GM21515 (cell line): ENCODE data around the gene PCDHGC4.
A peak's percentile ranks its signal among the peaks of the same experiment; 100 is the strongest.

Experiments used
- ATAC-seq: cut with Tn5 transposase; IDR thresholded peaks from one replicate; pipeline ENCODE4 v1.9.1; 2021; ENCODE audit not compliant: unreplicated experiment

The PCDHGC4 gene

GRCh38 chr5:141484641-141485311 lies at the start of gene PCDHGC4:
PCDHGC4 (plus strand) TSS chr5:141485030; CDS start chr5:141485174, 144 bp downstream.
- no peak for ATAC-seq

DNA sequence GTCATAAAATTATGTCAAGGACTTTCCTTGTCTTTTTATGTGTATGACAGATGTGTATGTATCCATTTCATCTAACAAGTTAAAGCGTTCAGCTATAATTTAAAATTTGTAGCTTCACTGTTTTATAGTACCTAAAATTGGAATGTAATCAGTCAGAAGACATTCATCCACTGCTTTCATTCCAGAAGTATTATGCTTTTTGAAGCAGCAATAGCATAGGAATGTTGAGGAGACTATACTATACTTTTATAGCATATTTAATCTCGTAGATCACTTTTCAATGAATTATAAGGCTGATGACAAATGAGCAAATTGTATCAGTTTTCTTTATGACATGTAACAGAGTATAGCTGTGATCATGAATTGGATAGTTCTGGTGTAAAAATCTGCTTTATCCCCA lies 47.6 kb upstream of the PCDHGC4 start:
- no peak for ATAC-seq

GRCh38 chr5:141439411-141440141 lies 45.3 kb upstream of the PCDHGC4 start:
- no peak for ATAC-seq

DNA sequence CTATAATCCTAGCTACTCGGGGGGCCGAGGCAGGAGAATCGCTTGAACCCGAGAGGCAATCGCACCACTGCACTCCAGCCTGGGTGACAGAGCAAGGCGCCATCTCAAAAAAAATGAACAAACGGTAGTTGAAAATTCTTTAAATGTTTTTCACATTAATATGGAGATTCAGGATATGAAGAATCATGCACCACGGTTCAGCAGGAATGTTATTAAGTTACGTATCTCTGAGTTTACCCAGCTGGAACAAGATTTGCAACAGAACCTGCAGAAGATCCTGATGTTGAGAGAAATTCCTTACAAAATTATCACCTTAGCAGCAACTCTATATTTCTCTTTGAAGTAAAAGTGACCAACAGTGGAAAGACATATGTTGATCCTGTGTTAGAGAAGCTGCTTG lies 44.5 kb upstream of the PCDHGC4 start:
- no peak for ATAC-seq

DNA sequence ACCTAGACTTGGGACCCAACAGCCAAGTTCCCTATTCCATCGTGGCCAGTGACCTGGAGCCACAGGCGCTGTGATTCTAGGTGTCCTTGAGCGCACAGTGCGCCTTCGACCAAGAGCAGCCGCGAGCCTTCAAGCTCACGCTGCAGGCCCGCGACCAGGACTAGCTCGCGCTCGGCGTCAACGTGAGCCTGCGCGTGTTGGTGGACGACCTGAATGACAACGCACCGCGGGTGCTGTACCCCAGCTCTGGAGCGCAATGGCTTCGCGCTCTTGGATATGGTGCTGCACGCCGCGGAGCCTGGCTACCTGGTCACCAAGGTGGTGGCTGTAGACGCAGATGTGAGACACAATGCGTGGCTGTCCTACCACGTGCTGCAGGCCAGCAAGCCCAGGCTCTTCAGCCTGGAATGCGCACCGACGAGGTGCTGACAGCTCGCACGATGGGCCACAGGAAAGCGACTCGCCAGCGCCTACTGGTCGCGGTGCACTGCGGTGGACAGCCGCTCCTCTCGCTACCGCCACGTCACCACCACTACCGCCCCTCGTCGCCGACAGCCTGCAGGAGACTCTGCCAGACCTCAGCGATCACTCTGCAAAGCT lies 43.2 kb upstream of the PCDHGC4 start:
- no peak for ATAC-seq

DNA sequence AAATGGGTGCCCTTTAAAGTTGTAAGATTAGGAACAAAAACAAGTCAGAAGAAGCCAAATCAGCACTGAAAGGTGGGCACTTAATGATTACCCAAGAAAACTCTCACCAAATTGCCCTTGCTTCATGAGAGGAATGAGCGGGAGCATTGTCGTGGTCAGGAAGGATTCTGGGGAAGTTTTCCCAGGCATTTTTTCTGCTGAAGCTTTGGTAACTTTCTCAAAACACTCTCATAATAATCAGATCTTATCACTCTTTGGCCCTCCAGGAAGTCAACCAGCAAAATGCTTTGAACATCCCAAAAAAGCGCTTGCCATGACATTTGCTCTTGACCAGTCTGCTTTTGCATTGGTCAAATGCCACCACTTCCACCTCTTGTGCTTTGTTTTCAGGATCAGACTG lies 19.5 kb upstream of the PCDHGC4 start:
- no peak for ATAC-seq

DNA sequence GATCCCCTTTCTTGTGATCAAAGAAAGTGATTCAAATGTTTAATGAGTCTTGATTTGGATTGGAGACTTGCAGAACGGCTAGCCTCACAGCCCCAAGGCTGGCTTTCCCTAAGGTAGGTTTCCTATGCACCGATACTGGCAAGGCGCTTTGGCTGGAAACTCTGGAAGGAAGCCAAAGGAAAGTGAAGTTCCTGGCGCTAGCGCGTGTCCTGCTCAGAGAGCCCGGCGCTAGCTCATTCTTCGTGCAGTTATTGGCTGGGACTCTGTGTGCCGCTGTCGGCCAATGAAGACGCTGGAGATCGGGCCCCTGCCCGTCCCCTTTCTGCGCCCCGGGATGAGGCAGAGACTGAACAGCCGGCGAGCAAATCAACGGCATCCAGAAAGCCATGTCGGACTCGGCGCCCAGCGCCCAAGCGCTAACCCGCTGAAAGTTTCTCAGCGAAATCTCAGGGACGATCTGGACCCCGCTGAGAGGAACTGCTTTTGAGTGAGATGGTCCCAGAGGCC lies 9.2 kb upstream of the PCDHGC4 start, which contains the start of gene PCDHGC3:
Gene PCDHGC3 (plus strand): TSS at position 342 of the 507 bp plus-strand sequence. CDS start 151 bp downstream, at position 493.
- ATAC-seq, result peak; percentile 97

DNA sequence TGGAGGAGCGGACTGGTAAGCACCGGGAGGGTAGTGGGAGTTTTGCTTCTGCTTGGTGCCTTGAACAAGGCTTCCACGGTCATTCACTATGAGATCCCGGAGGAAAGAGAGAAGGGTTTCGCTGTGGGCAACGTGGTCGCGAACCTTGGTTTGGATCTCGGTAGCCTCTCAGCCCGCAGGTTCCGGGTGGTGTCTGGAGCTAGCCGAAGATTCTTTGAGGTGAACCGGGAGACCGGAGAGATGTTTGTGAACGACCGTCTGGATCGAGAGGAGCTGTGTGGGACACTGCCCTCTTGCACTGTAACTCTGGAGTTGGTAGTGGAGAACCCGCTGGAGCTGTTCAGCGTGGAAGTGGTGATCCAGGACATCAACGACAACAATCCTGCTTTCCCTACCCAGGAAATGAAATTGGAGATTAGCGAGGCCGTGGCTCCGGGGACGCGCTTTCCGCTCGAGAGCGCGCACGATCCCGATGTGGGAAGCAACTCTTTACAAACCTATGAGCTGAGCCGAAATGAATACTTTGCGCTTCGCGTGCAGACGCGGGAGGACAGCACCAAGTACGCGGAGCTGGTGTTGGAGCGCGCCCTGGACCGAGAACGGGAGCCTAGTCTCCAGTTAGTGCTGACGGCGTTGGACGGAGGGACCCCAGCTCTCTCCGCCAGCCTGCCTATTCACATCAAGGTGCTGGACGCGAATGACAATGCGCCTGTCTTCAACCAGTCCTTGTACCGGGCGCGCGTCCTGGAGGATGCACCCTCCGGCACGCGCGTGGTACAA lies 8.5 kb upstream of the PCDHGC4 start:
- ATAC-seq, result peak; percentile 28

DNA sequence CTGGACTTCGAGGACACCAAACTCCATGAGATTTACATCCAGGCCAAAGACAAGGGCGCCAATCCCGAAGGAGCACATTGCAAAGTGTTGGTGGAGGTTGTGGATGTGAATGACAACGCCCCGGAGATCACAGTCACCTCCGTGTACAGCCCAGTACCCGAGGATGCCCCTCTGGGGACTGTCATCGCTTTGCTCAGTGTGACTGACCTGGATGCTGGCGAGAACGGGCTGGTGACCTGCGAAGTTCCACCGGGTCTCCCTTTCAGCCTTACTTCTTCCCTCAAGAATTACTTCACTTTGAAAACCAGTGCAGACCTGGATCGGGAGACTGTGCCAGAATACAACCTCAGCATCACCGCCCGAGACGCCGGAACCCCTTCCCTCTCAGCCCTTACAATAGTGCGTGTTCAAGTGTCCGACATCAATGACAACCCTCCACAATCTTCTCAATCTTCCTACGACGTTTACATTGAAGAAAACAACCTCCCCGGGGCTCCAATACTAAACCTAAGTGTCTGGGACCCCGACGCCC lies 7.7 kb upstream of the PCDHGC4 start:
- ATAC-seq, result no peak

GRCh38 chr5:141477815-141478214 lies 7.0 kb upstream of the PCDHGC4 start:
- no peak for ATAC-seq

- no peak for ATAC-seq
These were observed 6.4 kb upstream of the PCDHGC4 start for GRCh38 chr5:141478321-141478945.

DNA sequence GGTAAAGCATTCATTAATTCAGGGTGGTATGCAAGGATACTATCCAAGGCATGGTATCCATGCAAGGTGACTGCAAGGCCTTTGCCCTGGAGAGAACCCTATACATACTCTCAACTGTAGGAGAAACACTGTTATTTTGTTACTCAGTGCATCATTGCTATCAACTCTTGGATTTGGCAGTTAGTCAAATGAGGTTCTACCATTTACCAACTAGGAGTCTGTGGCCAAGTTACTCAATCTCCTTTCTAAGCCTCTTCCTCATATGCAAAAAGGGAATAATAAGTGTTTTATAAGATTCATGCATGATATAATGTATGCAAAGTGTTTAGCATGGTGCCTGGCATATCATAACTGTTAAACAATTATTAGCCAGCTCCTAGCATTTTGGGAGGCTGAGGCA lies 5.1 kb upstream of the PCDHGC4 start:
- ATAC-seq, result no peak

- no peak for ATAC-seq
These were observed 928 bp upstream of the PCDHGC4 start for GRCh38 chr5:141483902-141484301.

DNA sequence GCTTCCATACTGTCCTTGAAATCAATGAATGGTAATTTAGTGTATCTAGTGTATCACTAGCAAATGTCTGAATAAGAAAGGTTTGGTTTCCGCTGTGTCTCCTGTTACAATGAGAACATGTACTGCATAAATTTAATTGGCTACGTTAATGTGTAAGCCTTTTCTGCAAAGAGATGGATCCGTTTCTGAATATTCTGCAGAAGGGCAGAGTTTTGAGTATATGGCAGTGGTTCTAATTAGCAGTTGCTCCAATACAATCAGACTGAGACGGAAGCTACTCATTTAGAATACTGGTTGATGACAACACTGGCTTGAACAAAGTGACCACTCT lies 555 bp upstream of the PCDHGC4 start:
- ATAC-seq, result no peak

GRCh38 chr5:141485321-141486055 lies 658 bp downstream of the PCDHGC4 start:
- no peak for ATAC-seq

DNA sequence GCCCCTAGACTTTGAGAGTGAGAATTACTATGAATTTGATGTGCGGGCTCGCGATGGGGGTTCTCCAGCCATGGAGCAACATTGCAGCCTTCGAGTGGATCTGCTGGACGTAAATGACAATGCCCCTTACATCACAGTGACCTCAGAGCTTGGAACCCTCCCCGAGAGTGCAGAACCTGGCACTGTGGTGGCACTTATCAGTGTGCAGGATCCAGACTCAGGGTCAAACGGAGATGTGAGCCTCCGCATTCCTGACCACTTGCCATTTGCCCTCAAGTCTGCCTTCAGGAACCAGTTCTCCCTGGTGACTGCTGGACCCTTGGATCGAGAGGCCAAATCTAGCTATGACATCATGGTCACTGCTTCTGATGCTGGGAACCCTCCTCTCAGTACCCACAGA lies 1.3 kb downstream of the PCDHGC4 start:
- no peak for ATAC-seq

DNA sequence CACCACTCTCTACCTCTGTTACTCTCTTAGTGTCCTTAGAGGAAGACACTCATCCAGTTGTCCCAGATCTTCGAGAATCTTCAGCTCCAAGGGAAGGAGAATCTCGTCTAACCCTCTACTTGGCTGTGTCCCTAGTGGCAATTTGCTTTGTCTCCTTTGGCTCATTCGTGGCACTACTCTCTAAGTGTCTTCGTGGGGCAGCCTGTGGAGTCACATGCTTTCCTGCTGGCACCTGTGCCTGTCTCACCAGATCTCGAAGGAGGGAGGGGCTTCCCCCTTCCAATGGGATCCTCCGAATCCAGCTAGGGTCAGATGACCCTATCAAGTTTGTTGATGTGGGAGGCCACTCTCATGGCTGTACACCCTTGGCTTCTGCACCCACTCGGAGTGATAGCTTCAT lies 2.3 kb downstream of the PCDHGC4 start:
- no peak for ATAC-seq

- ATAC-seq, result no peak
These were observed 4.0 kb downstream of the PCDHGC4 start, which contains the start of gene PCDHGC5 for GRCh38 chr5:141488591-141489561. PCDHGC5 (plus strand) TSS chr5:141489081; CDS start chr5:141489241, 160 bp downstream.

DNA sequence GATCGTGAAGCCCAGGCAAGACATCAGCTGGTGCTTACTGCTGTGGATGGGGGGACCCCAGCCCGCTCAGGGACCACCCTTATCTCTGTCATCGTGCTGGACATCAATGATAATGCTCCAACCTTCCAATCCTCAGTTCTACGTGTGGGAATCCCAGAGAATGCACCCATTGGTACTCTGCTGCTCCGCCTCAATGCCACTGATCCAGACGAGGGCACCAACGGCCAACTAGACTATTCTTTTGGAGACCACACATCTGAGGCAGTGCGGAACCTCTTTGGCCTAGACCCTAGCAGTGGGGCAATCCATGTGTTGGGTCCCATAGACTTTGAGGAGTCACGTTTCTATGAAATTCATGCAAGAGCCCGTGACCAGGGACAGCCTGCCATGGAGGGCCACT lies 5.0 kb downstream of the PCDHGC4 start:
- ATAC-seq, result no peak
